Renal cortical epithelial cell (primary cell): Measurements from ENCODE around the gene ATP6V1B1. TPM values are rescaled to one million over a fixed set of nuclear protein-coding genes. Genes with fewer than 3 reads are reported as not detected.
"Not testable (repeated sequence)": the region's sequence is repeated elsewhere in the genome, so short reads cannot be mapped to it uniquely, and the experiment has no call there.

ENCODE experiments used
- DNase-seq: peaks from one replicate; pipeline ENCODE4 v3.0.0-alpha.2; 2011; ENCODE audit warnings: low read depth
- total RNA-seq: library from RNA; depleted of rRNA; stranded (reverse); fragments of >200 nt; gene quantifications from 2 replicates; pipeline ENCODE4 v1.2.3, GENCODE V29; 2014

Gene ATP6V1B1
- total RNA-seq, 1 donor from 2014 or later, result 0.89 TPM

- DNase-seq, result no peak
Measured at GRCh38 chr2:71006323-71006722, 70.6 kb downstream of the ATP6V1B1 start.

GRCh38 chr2:71006955-71007799 lies 71.5 kb downstream of the ATP6V1B1 start:
- DNase-seq, result no peak

- DNase-seq, result no peak
Measured at GRCh38 chr2:71008342-71008741, 72.6 kb downstream of the ATP6V1B1 start.

GRCh38 chr2:71011786-71012185 lies 76.1 kb downstream of the ATP6V1B1 start:
- DNase-seq, result not testable (repeated sequence)

Other genes starting within 250 kb of the ATP6V1B1 start
- gene ADD2, start 167.7 kb upstream of the ATP6V1B1 start, total RNA-seq, result 0.35 and 2.3 TPM in 2 replicates
- gene FIGLA, start 145.3 kb upstream of the ATP6V1B1 start, total RNA-seq, result not detected in 2 replicates
- not detected in 2 replicates for gene CLEC4F, start 115.3 kb upstream of the ATP6V1B1 start, total RNA-seq
- gene CD207, start 100.1 kb upstream of the ATP6V1B1 start, total RNA-seq, result not detected in 2 replicates
- 0.52 and 2.5 TPM in 2 replicates for gene VAX2, start 35.3 kb upstream of the ATP6V1B1 start, total RNA-seq
- 0.30 TPM in 1 of 2 replicates, not detected in the other for gene ANKRD53, start 42.7 kb downstream of the ATP6V1B1 start, total RNA-seq
- 40.7 and 50.2 TPM in 2 replicates for gene TEX261, start 59.0 kb downstream of the ATP6V1B1 start, total RNA-seq
- gene NAGK, start 132.7 kb downstream of the ATP6V1B1 start, total RNA-seq, result 46.2 and 63.7 TPM in 2 replicates
- gene MCEE, start 194.3 kb downstream of the ATP6V1B1 start, total RNA-seq, result 5.5 and 6.6 TPM in 2 replicates
- 10.4 and 18.8 TPM in 2 replicates for gene MPHOSPH10, start 194.7 kb downstream of the ATP6V1B1 start, total RNA-seq